ENCODE measurements around the gene HACD2.

The HACD2 gene

GRCh38 chr3:123595396-123596180, 10.7 kb upstream of the HACD2 start:
- TF ChIP-seq NFIC (IDR thresholded peaks at IDR 0.05) (no peak), RAD21 (IDR thresholded peaks at IDR 0.05; ENCODE audit: low read depth) (no peak), EGR1 (IDR thresholded peaks at IDR 0.05) (no peak), TAF1 (IDR thresholded peaks at IDR 0.05; ENCODE audit: low read depth) (no peak), CREB1 (IDR thresholded peaks at IDR 0.05; ENCODE audit: low read depth) (no peak), REST (IDR thresholded peaks at IDR 0.05; ENCODE audit: low read depth) (no peak)

- TF ChIP-seq REST (IDR thresholded peaks at IDR 0.05; ENCODE audit: low read depth), result no peak
Measured at GRCh38 chr3:123593381-123593780, 8.5 kb upstream of the HACD2 start.

- no peak; the same call in 1 of the 2 replicates for TF ChIP-seq USF1 (IDR thresholded peaks at IDR 0.05)
- TF ChIP-seq CEBPB (IDR thresholded peaks at IDR 0.05), result no peak
Measured at GRCh38 chr3:123590685-123591450, 6.0 kb upstream of the HACD2 start.

GRCh38 chr3:123587401-123587800, 2.5 kb upstream of the HACD2 start:
- TF ChIP-seq EP300 (IDR thresholded peaks at IDR 0.05; ENCODE audit: borderline replicate concordance) (no peak), NFIC (IDR thresholded peaks at IDR 0.05) (no peak), EGR1 (IDR thresholded peaks at IDR 0.05) (no peak), TEAD4 (IDR thresholded peaks at IDR 0.05) (no peak), CREB1 (IDR thresholded peaks at IDR 0.05; ENCODE audit: low read depth) (no peak), CEBPB (IDR thresholded peaks at IDR 0.05) (no peak), TAF1 (IDR thresholded peaks at IDR 0.05; ENCODE audit: low read depth) (no peak)

- TF ChIP-seq TAF1 (IDR thresholded peaks at IDR 0.05; ENCODE audit: low read depth), result no peak
- TF ChIP-seq TEAD4 (IDR thresholded peaks at IDR 0.05), result no peak
- TF ChIP-seq USF1 (IDR thresholded peaks at IDR 0.05), result no peak
- TF ChIP-seq NFIC (IDR thresholded peaks at IDR 0.05), result no peak
- TF ChIP-seq EP300 (IDR thresholded peaks at IDR 0.05; ENCODE audit: borderline replicate concordance), result no peak
- TF ChIP-seq EGR1 (IDR thresholded peaks at IDR 0.05), result no peak
- no peak for TF ChIP-seq CREB1 (IDR thresholded peaks at IDR 0.05; ENCODE audit: low read depth)
- no peak for TF ChIP-seq FOXM1 (IDR thresholded peaks at IDR 0.05; ENCODE audit: borderline replicate concordance, low read depth)
- no peak for TF ChIP-seq REST (IDR thresholded peaks at IDR 0.05; ENCODE audit: low read depth)
- TF ChIP-seq CEBPB (IDR thresholded peaks at IDR 0.05), result no peak
- TF ChIP-seq ZBTB7A (IDR thresholded peaks at IDR 0.05; ENCODE audit: low read depth), result no peak
- no peak for TF ChIP-seq TCF12 (IDR thresholded peaks at IDR 0.05; ENCODE audit: low read depth)
- TF ChIP-seq YY1 (IDR thresholded peaks at IDR 0.05; ENCODE audit: low read depth), result no peak
- TF ChIP-seq MAX (IDR thresholded peaks at IDR 0.05), result no peak
- no peak for TF ChIP-seq RAD21 (IDR thresholded peaks at IDR 0.05; ENCODE audit: low read depth)
Measured at GRCh38 chr3:123586968-123587367, 2.1 kb upstream of the HACD2 start.

Measured in Ishikawa (cell line).